Dedifferentiated amniotic fluid mesenchymal stem cell (primary cell): ENCODE data around the gene VCAN.

ENCODE experiments used
- DNase-seq: peaks from one replicate; pipeline ENCODE4 v3.0.0-alpha.2; 2016; ENCODE audit errors: extremely low spot score

The VCAN gene

DNA sequence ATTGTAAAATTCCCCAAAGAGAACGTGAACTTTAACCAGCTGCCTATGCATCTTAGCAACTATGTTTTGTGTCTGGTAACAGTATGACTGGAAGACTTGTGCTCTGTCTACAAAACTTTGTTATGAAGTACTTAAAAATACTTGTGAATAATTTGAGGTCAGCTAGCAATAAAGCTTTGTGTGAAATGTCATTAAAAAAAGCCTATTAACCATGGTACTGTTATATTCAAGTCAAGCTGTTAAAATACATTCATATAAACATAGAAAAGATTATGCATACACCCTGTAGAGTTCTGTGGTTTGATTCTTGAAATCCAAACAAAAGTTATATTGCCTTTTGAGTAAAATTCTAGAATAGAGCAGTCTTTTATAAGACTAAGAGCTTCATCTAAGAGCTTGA is 60.1 kb downstream of the VCAN start:
- DNase-seq, result no peak

DNA sequence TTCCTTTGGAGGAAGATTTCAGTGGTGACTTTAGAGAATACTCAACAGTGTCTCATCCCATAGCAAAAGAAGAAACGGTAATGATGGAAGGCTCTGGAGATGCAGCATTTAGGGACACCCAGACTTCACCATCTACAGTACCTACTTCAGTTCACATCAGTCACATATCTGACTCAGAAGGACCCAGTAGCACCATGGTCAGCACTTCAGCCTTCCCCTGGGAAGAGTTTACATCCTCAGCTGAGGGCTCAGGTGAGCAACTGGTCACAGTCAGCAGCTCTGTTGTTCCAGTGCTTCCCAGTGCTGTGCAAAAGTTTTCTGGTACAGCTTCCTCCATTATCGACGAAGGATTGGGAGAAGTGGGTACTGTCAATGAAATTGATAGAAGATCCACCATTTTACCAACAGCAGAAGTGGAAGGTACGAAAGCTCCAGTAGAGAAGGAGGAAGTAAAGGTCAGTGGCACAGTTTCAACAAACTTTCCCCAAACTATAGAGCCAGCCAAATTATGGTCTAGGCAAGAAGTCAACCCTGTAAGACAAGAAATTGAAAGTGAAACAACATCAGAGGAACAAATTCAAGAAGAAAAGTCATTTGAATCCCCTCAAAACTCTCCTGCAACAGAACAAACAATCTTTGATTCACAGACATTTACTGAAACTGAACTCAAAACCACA is 67.4 kb downstream of the VCAN start:
- no peak for DNase-seq

DNA sequence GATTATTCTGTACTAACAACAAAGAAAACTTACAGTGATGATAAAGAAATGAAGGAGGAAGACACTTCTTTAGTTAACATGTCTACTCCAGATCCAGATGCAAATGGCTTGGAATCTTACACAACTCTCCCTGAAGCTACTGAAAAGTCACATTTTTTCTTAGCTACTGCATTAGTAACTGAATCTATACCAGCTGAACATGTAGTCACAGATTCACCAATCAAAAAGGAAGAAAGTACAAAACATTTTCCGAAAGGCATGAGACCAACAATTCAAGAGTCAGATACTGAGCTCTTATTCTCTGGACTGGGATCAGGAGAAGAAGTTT is 67.9 kb downstream of the VCAN start:
- no peak for DNase-seq

DNA sequence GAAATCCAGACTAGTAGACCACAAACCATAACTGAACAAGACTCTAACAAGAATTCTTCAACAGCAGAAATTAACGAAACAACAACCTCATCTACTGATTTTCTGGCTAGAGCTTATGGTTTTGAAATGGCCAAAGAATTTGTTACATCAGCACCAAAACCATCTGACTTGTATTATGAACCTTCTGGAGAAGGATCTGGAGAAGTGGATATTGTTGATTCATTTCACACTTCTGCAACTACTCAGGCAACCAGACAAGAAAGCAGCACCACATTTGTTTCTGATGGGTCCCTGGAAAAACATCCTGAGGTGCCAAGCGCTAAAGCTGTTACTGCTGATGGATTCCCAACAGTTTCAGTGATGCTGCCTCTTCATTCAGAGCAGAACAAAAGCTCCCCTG is 68.6 kb downstream of the VCAN start:
- no peak for DNase-seq

DNA sequence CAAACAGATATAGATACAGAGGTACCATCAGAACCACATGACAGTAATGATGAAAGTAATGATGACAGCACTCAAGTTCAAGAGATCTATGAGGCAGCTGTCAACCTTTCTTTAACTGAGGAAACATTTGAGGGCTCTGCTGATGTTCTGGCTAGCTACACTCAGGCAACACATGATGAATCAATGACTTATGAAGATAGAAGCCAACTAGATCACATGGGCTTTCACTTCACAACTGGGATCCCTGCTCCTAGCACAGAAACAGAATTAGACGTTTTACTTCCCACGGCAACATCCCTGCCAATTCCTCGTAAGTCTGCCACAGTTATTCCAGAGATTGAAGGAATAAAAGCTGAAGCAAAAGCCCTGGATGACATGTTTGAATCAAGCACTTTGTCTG is 69.2 kb downstream of the VCAN start:
- DNase-seq, result no peak

DNA sequence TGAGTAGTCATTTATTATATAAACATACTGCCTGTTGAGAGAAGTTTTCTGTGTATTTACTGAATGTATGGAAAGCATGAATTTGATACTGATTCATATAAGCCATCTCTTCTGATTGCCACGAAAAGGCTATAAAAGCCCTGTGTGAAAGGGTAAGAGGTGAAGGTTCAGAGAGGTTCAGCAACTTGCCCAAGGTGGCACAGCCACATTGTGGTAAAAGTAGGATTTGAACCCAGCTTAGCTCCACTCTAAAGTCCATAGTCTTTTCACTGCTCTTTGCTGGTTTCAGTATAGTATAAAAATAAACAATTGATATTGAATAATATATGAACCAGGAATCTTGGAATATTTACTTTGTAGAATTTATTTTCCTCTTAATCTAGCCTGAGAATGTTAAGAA is 71.3 kb downstream of the VCAN start:
- DNase-seq, result no peak

DNA sequence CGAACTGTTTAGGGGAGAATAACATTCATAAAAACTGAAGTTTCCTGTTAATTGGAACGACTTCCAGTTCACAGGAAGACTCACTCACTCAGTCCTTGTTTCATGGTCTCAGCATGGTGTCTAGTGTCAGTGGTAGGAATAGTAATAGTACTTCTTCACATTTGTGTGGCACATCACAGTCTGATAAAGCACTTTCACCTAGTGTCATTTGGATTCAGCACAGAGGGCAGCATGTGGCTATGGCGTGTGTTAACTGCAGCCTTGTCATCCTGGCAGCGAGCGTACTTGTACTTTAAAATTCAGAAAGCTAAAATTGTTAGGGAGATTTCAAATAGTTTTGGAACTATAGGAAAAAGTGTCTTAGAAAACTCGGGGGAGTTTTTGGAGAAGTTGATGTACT is 72.4 kb downstream of the VCAN start:
- no peak for DNase-seq

DNA sequence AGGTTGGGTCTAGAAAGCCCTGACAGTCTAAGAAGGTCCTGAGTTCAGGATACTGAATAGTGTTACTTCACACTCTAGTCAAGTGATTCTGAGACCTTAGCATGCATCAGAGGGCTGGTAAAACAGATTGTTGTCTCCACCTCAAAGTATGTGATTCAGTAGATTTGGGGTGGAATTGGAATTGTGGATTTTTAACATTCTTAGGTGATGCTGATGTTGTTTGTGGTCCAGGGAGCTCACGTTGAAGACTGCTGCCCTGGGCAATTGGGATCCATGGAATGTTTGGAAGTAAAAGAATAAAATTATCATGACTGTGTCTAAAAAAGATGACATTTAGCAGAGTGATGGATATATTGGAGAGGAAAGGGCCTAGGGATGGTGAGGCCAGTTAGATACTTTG is 75.6 kb downstream of the VCAN start:
- DNase-seq, result peak; percentile 26

DNA sequence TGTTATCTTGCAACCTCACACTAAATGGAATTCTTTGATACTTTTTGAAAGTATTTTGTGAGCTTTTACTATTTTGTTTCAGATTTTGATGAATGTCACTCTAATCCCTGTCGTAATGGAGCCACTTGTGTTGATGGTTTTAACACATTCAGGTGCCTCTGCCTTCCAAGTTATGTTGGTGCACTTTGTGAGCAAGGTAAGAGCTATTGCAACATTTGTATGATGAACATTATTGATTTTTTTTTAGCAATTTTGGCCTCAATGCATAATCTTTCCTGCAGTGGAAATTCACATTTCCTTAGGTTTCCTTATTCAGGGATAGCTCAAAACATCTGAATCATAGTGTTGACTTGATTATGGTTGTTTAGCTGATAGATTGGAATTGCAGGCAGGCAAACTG is 76.3 kb downstream of the VCAN start:
- no peak for DNase-seq

DNA sequence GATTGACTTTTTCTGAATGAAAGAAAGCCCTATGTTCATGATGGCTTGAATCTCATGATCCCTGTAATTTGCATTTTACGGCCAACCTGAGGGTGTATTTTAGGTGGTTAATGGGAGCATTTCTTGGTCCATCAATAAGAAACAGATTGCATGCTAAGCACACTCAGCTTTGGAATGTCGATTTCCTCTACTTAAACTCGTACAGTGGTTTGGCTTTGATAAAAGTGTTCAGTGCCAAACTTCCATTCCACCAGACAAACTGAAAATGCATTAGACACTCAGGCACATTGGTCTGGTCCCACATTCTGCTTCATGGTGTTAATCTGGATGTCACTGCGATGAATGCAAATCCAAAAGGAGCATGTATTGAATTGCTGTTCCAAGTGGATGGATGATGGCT is 77.0 kb downstream of the VCAN start:
- DNase-seq, result peak; percentile 29

DNA sequence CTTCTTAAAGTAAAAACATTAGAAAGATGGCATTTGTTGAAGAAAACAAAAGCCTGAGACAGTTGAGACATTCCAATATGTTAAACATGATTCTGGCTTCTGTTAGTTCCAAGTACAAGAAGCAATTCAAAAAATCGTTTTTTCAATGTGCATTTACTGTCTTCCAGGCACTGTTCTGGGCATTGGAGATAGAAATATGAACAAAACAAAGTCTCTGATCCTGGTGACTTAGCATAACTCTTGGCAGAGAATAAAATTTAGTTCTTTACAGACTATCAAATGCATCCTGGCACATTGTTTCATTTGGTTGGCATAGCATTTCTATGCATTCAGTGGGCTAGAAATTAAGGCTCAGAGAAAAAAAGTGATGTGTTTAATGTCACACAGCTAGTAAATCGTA is 77.5 kb downstream of the VCAN start:
- DNase-seq, result no peak

DNA sequence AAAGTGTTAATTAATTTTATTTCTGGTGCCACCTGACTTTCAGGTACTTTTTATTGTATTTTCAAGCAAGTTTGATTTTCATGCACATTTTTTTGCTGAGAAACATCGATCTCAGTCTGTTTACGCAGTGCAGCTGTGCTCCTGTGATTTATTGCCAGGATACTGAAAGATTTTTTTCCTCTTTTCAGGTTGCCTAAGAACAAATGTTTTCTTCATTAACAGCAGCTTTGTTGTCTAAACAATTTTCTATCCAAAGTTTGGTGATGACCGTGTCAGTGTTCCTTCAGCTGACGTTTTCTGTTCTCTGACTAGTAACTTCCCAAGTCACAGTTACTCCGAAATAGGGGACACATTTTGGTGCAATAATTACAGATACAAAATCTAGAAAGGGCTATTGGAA is 78.1 kb downstream of the VCAN start:
- DNase-seq, result no peak

DNA sequence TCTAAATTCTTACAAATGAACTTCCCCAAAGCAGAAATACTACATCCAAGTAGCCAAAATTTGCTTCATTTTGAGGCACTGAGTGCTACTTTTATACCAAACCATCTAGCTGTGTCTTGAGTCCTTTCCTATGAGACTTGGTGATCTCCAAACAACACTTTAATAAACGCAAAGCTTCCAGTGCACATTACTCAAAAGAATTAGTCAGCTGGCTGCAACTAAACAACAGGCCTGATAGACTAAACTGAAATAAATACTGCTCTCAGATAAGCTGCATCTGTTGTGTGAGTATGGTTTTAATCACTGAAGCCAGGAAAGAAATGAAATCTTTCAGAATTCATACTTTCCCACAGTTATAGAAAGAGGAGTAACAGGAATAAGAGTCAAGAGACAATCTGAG is 80.3 kb downstream of the VCAN start:
- peak; percentile 56 for DNase-seq

DNA sequence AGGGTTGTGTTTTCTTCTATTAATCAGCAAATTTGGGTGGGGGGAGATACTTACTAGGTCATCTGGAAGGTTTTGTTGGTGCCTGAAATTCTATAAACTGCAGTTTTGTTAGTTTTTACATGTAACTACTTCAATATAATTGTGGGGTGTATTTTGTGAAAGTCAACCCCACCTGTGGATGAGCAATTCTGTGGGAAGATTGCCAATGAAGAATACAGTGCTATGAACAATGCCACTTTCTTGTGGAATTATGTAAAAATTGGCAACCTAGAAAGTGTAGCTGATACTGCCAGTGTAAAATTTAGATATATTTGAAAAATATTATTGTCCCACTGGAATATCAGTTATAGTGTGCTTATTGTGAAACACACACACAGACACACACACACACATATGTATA is 80.7 kb downstream of the VCAN start:
- DNase-seq, result no peak

DNA sequence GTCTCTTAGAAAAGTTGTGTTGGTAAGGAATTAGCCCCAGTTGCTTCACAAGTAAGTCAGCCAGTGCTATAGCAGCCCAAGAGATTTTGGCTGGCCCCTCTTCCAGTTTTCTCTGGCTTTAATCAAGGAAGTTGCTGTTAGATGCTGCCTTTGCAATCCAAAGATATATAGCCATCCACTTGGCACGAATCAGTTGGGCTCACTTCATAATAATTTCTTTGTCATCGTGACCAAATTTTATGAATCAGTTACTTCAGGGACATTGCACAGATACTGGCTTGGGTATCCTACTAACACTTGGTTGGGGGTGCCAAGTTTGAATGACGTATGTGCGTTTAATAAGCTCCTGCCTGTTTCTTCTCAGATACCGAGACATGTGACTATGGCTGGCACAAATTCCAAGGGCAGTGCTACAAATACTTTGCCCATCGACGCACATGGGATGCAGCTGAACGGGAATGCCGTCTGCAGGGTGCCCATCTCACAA is 81.5 kb downstream of the VCAN start:
- DNase-seq, result no peak

DNA sequence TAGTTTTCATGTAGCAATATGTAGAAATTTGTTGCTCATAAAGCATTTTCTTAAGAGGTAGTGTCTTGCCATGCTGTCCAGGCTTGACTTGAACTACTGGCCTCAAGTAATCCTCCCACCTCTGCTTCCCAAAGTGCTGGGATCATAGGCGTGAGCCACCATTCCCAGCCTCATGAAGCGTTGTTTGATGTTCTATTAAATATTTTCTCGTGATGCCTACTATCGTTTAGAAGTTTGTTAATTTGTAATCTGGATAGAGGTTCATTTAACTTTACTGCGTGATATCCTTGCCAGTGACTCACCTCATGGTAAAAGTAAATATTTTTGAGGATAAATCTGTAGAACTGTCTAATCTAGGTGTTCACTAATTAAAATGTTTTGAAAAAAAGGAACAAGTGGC is 82.6 kb downstream of the VCAN start:
- no peak for DNase-seq

DNA sequence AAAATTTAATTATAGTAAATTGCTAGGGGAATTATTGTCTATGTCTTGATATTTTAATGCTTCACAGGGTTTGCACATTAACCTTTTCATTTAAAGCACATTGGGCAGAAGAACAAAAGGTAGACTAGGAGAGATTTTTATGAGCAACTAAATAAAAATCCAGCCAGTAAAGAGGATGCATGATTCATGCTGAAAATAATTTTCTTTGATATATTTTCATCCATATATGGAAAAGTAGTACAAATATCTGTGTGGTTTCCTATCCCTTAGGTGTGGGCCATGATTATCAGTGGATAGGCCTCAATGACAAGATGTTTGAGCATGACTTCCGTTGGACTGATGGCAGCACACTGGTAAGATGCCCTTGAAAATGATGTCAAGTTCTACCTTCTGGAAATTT is 83.1 kb downstream of the VCAN start:
- no peak for DNase-seq

DNA sequence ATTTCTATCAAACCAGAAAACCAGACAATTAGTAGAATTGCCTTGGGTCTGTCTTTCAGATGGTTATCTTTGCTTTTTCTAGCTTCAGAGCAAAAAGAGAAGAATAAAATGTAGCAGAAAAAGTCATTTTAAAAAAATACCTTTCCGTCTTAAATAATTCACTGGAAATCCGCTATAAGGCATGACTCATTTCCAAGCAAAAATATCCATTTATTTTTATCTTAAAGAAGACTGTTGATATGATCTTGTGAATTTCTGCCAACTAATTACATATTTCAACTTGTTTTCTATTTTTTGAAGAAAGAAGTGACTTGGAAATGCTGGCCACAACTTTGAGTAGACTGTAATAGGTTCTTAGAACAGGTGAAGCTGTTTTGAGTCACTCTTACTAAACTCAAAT is 83.7 kb downstream of the VCAN start:
- DNase-seq, result no peak

DNA sequence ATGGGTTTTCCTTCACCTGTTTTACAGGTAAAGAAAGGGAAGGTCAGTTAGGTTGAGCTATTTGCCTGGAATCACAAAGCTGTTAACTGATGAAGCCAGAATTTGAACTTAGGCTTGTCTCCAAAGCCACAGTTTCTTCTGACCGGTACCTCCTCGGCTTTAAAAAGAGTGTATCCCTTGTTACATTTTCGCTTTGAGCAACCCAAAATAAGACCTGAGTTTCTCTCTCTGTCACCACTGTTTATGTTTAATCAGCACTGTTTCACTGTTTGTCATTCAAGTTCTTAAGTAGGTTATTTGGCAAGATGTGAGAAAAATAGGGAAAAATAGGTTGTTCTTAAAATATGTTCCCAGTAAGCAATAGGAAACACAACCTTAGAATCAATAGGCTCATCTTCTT is 84.6 kb downstream of the VCAN start:
- DNase-seq, result no peak

DNA sequence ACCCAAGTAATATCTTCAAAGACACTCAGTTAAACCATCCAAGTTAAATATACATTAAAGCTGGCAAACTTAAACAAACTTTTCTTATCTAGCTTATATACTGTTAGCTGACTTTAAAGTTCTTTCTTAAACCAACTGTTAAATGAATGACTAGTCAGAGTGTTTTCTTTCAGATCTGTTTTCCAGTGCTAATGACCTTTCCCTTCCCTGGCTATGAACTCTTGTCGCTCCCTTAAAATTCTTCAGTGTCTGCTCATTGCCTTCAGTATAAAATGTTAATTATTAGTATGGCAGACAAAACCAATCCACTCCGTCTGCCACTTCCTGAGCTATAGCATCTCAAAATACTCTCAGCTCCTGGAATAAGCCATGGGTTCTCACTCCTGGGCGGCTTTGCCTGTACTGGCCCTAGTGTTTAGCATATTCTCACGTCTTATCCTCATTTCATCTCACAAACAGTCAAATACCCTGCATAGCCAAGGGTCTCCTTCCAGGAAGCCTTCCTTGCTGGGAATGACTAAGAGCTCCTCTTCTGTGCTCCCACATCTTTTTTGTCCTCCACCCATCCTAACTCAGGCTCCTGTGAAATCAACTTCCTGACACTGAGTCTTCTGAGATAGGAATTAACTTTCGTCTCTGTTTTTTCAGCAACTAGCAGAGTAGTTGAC is 87.7 kb downstream of the VCAN start:
- no peak for DNase-seq

DNA sequence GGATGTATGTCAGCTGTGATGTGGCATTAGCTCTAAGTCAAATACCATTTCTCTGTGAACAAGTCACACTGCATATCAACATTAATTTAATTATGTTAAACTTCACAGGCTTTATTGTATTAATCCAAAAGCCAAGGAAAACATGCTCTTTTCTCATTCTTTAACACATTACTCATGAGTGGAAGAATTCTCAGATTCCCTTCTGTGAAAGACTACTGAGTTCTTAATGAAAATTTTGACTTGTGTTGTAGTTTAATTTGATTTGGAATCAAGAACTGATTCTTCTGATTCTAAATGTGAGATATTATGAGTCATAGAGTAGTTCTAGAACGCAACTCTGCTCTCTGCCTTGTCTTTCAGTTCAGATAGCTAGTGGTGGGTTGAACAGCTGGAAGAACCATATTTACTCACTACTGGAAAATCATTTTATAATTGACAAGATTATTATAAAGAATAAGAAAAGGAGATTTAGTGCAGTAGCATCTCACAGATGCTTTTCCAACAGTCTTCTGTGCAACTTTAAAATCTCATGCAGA is 90.6 kb downstream of the VCAN start:
- no peak for DNase-seq

DNA sequence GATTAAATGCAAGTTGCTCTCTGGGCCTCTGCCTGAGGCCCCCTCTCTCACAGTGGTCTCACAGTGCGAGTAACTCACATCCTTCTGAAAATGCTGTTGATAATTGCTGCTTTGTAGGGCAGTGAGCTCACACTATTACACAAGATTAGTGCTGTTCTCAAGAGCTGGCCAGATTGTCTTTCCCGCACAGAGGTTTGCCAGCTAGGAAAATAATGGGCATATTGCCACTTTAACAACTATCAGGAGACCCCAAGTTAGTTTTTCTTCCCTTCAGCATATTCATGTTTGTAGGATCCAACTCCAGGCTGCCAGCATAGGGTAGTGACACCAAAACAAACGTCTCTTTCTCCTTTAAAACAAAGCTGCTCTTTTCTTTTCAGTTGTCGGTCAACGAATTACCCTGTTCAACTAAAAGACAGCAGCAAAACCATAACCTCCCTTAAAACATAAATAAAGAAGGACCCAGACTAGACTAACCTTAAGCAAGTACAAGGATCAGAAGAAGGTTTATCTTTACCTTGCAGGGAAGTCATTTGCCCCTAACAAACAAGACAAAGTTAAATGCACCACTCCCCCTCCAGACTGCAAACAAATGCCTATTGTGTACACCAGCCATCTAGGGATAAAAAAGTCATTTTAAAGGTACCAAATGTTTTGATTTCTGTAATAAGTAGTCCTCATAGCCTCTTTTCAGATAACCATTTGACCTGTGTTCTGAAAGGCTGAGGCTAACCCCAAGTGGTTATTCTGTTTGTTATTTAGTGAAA is 91.4 kb downstream of the VCAN start:
- no peak for DNase-seq

DNA sequence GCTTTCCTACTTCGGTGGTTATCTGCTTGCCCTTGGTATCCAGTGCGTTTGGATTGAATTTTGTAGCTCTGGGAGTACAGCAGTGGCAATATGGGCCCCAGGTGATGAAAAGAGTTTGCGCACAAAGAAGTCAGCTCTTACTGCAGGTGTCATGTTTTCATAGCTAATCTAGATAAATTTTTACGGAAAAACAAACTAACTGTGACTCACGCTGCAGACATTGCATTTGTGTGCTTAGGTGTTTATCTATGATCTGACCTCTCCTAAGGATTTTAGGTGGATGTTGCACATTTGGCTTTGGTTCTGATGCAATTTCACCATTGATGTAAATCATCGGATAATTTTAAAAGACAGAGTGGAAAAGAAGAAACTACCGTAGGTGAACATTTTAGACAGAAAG is 92.1 kb downstream of the VCAN start:
- DNase-seq, result no peak
